Neural cell (in vitro differentiated cells): ENCODE results near the gene ALDH8A1. TPM values are rescaled to one million over a fixed set of nuclear protein-coding genes. Genes with fewer than 3 reads are reported as not detected.

ENCODE experiments used
- H2AFZ ChIP-seq: fragments of 200-600, 300-800 bp; sonication (generic), shearing (Covaris generic); 2 replicates; pipeline ENCODE4 v1.6.0; 2014; ENCODE audit warnings: low read depth, mild to moderate bottlenecking, antibody characterized with exemption, low read length, moderate library complexity
- H3F3A ChIP-seq: fragments of 200-600 bp; shearing (Covaris generic); 2 replicates; pipeline ENCODE4 v1.6.1; 2016; ENCODE audit warnings: mild to moderate bottlenecking, moderate library complexity, mixed read lengths, antibody characterized with exemption, low read length; ENCODE audit not compliant: insufficient read depth, poor library complexity, severe bottlenecking
- H3K27ac ChIP-seq: fragments of 200-600, 300-800 bp; sonication (generic), shearing (Covaris generic); 2 replicates; pipeline ENCODE4 v1.5.1; 2014; ENCODE audit warnings: mild to moderate bottlenecking, low read length, moderate library complexity
- H3K27me3 ChIP-seq: fragments of 300-800, 200-600 bp; sonication (generic), shearing (Covaris generic); 2 replicates; pipeline ENCODE4 v1.6.0; 2014; ENCODE audit warnings: mild to moderate bottlenecking, low read depth, low read length, moderate library complexity; ENCODE audit not compliant: insufficient read depth
- H3K36me3 ChIP-seq: fragments of 300-800, 200-600 bp; sonication (generic), shearing (Covaris generic); 2 replicates; pipeline ENCODE4 v1.5.1; 2014; ENCODE audit warnings: mild to moderate bottlenecking, antibody characterized with exemption, low read length, moderate library complexity; ENCODE audit not compliant: insufficient read depth
- H3K4me2 ChIP-seq: fragments of 300-800, 200-600 bp; sonication (generic), shearing (Covaris generic); 2 replicates; pipeline ENCODE4 v1.6.0; 2014; ENCODE audit warnings: mild to moderate bottlenecking, low read length
- H3K4me3 ChIP-seq: fragments of 300-800, 200-600 bp; sonication (generic), shearing (Covaris generic); 2 replicates; pipeline ENCODE4 v1.5.1; 2014; ENCODE audit warnings: mild to moderate bottlenecking, low read length, moderate library complexity
- H3K79me2 ChIP-seq: fragments of 200-600 bp; shearing (Covaris generic); replicated peaks from 2 replicates; pipeline ENCODE4 v1.6.0; 2014; ENCODE audit warnings: mild to moderate bottlenecking, low read length, moderate library complexity; ENCODE audit not compliant: insufficient read depth
- H3K9ac ChIP-seq: fragments of 300-800, 200-600 bp; sonication (generic), shearing (Covaris generic); 2 replicates; pipeline ENCODE4 v1.6.1; 2016; ENCODE audit warnings: mild to moderate bottlenecking, low read length, mixed read lengths
- H3K9me2 ChIP-seq: fragments of 200-600 bp; shearing (Covaris generic); 2 replicates; pipeline ENCODE4 v1.6.1; 2016; ENCODE audit warnings: mild to moderate bottlenecking, low read length, mixed read lengths; ENCODE audit not compliant: insufficient read depth
- H3K9me3 ChIP-seq: fragments of 200-600, 300-800 bp; sonication (generic), shearing (Covaris generic); 2 replicates; pipeline ENCODE4 v1.6.1; 2016; ENCODE audit warnings: mild to moderate bottlenecking, mixed run types, low read length, moderate library complexity, mixed read lengths
- H4K20me1 ChIP-seq: fragments of 200-600 bp; shearing (Covaris generic); 2 replicates; pipeline ENCODE4 v1.6.1; 2016; ENCODE audit warnings: mild to moderate bottlenecking, mixed run types; ENCODE audit not compliant: insufficient read depth
- EP300 ChIP-seq: fragments of 450-650 bp; conservative IDR thresholded peaks from 2 replicates; pipeline ENCODE4 v1.6.1; 2014; ENCODE audit warnings: antibody characterized with exemption, mild to moderate bottlenecking, moderate library complexity; ENCODE audit not compliant: poor library complexity, severe bottlenecking
- EZH2 ChIP-seq: fragments of 200-600, 300-800 bp; shearing (Covaris generic), sonication (generic); IDR thresholded peaks from 2 replicates; pipeline ENCODE4 v1.6.1; 2014; ENCODE audit warnings: antibody characterized with exemption, low read length, borderline replicate concordance, mild to moderate bottlenecking; ENCODE audit not compliant: insufficient read depth, poor library complexity, severe bottlenecking
- MXI1 ChIP-seq: fragments of 450-650 bp; conservative IDR thresholded peaks from 2 replicates; pipeline ENCODE4 v1.6.1; 2014; ENCODE audit warnings: antibody characterized with exemption, mild to moderate bottlenecking; ENCODE audit not compliant: poor library complexity, severe bottlenecking
- POLR2AphosphoS5 ChIP-seq: IDR thresholded peaks from 2 replicates; pipeline ENCODE4 v1.6.1; 2012
- RAD21 ChIP-seq: fragments of 450-650 bp; conservative IDR thresholded peaks from 2 replicates; pipeline ENCODE4 v1.6.1; 2014; ENCODE audit warnings: antibody characterized with exemption, mild to moderate bottlenecking, moderate library complexity
- SMC3 ChIP-seq: fragments of 450-650 bp; conservative IDR thresholded peaks from 2 replicates; pipeline ENCODE4 v1.6.1; 2014; ENCODE audit warnings: antibody characterized with exemption, mild to moderate bottlenecking, moderate library complexity; ENCODE audit not compliant: poor library complexity
- TAF1 ChIP-seq: IDR thresholded peaks from 2 replicates; pipeline ENCODE4 v1.6.1; 2012; ENCODE audit warnings: low read depth
- polyA plus RNA-seq: library from polyadenylated mRNA; depleted of rRNA; stranded (reverse); fragments of >200 nt; gene quantifications from 2 replicates; pipeline ENCODE4 v1.2.3, GENCODE V29; 2014
- TF ChIP-seq, protein P1 (sequence below): IDR thresholded peaks from 2 replicates; pipeline ENCODE4 v1.6.1; 2012; ENCODE audit warnings: borderline replicate concordance
- TF ChIP-seq, protein P2 (sequence below): fragments of 450-650 bp; IDR thresholded peaks from 2 replicates; pipeline ENCODE4 v1.5.1; 2014; ENCODE audit warnings: antibody characterized with exemption, mild to moderate bottlenecking, moderate library complexity; ENCODE audit not compliant: poor library complexity, severe bottlenecking

Gene ALDH8A1
- polyA plus RNA-seq, 1 donor from 2014 or later = 6.9 TPM

DNA sequence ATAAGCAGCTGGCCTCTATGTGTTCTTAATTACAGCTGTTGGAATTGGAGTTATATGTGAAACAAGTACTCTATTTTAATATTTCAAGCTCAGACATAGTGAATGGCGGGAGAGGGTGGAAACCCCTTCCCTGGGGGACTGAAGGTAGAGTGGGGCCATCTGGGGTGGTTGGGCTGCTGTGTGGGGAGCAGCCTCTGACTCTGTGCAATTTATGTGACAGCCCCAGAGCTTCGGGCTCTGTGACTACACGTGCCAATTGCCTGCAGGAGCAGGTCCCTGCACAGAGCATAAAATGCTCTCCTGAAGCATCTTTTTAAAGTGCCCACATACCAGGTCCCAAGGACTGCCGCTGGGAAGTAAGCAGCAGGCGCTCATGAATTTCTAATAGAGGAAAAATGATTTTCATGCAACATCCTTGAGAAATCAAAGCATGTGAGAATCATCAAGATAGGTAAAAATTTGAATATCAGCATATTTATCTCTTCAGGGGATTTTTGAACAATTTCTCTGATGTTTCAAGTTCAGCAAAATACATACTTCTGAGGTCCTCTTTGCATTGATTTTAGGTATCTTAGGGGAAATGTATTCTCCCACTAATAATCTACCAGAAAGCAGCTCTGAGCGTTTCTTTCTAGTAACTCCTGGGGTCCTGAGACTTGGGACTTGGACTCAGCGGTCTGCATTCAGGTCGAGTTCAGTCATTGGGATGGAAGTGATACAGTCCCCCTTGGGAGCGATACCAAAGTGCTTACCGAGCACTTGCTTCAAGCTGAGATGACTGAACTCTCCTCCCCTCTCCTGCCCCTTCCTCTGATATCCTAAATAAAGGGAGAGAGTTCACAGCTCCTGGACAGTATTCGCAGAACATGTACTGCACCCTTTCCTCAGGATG, 40.0 kb downstream of the ALDH8A1 start:
- no peaks in the 10 kb centered on the region for H3K79me2 ChIP-seq
- TF ChIP-seq, protein P1, sequence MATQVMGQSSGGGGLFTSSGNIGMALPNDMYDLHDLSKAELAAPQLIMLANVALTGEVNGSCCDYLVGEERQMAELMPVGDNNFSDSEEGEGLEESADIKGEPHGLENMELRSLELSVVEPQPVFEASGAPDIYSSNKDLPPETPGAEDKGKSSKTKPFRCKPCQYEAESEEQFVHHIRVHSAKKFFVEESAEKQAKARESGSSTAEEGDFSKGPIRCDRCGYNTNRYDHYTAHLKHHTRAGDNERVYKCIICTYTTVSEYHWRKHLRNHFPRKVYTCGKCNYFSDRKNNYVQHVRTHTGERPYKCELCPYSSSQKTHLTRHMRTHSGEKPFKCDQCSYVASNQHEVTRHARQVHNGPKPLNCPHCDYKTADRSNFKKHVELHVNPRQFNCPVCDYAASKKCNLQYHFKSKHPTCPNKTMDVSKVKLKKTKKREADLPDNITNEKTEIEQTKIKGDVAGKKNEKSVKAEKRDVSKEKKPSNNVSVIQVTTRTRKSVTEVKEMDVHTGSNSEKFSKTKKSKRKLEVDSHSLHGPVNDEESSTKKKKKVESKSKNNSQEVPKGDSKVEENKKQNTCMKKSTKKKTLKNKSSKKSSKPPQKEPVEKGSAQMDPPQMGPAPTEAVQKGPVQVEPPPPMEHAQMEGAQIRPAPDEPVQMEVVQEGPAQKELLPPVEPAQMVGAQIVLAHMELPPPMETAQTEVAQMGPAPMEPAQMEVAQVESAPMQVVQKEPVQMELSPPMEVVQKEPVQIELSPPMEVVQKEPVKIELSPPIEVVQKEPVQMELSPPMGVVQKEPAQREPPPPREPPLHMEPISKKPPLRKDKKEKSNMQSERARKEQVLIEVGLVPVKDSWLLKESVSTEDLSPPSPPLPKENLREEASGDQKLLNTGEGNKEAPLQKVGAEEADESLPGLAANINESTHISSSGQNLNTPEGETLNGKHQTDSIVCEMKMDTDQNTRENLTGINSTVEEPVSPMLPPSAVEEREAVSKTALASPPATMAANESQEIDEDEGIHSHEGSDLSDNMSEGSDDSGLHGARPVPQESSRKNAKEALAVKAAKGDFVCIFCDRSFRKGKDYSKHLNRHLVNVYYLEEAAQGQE = no peak
- TF ChIP-seq RAD21 = no peak
- TF ChIP-seq EZH2 = no peak
- no peak for TF ChIP-seq POLR2AphosphoS5
- TF ChIP-seq MXI1 = no peak
- TF ChIP-seq, protein P2, sequence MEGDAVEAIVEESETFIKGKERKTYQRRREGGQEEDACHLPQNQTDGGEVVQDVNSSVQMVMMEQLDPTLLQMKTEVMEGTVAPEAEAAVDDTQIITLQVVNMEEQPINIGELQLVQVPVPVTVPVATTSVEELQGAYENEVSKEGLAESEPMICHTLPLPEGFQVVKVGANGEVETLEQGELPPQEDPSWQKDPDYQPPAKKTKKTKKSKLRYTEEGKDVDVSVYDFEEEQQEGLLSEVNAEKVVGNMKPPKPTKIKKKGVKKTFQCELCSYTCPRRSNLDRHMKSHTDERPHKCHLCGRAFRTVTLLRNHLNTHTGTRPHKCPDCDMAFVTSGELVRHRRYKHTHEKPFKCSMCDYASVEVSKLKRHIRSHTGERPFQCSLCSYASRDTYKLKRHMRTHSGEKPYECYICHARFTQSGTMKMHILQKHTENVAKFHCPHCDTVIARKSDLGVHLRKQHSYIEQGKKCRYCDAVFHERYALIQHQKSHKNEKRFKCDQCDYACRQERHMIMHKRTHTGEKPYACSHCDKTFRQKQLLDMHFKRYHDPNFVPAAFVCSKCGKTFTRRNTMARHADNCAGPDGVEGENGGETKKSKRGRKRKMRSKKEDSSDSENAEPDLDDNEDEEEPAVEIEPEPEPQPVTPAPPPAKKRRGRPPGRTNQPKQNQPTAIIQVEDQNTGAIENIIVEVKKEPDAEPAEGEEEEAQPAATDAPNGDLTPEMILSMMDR = no peak
- no peak for TF ChIP-seq TAF1
- no peak for TF ChIP-seq EP300
- no peak for TF ChIP-seq SMC3
- H3K36me3 ChIP-seq = no peaks in the 10 kb centered on the region
- H3K27me3 ChIP-seq = no peaks in the 10 kb centered on the region
- H4K20me1 ChIP-seq = no peaks in the 10 kb centered on the region
- H2AFZ ChIP-seq = no peak overlapping the region
- H3K4me2 ChIP-seq = no peak overlapping the region
- no peak overlapping the region for H3K27ac ChIP-seq
- no peaks in the 10 kb centered on the region for H3K9me3 ChIP-seq
- no peaks in the 10 kb centered on the region for H3F3A ChIP-seq
- peak overlapping the region; percentile 37 for H3K4me3 ChIP-seq
- no peaks in the 10 kb centered on the region for H3K9me2 ChIP-seq
- H3K9ac ChIP-seq = no peak overlapping the region

DNA sequence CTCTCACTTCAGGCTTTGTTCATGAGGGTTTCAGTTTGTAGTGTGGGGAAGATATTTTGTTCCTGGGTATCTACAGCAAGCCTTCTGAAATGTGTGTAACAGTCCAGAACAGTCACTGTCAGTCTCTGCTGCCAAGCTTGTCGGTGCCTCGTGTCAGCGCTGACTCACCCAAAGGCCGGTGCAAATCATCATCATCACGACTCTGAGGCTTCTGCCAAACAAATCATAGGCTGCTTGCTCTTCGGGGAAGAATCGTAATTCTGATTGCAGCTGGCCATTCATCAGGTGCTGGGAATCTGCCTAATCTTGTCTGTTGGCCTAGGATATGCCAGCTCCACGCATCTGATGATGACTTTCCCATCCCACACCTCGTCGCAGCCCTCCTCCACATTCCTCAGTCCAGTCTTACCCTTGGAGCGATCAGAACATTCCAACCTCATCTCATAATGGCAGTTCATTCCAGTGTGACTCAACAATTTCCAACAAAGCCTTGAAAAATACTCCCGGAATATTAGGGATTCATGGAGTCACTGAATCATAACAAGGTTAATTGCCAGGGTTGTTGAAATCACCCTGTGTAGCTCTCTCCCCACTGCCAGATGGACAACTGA, 40.9 kb downstream of the ALDH8A1 start:
- H2AFZ ChIP-seq = no peak overlapping the region
- H3K9me3 ChIP-seq = no peaks in the 10 kb centered on the region
- no peak overlapping the region for H3K4me3 ChIP-seq
- no peak overlapping the region for H3K4me2 ChIP-seq
- H3K9me2 ChIP-seq = no peaks in the 10 kb centered on the region
- no peak overlapping the region for H3K27ac ChIP-seq
- H4K20me1 ChIP-seq = no peaks in the 10 kb centered on the region
- H3F3A ChIP-seq = no peaks in the 10 kb centered on the region
- no peaks in the 10 kb centered on the region for H3K27me3 ChIP-seq
- no peaks in the 10 kb centered on the region for H3K79me2 ChIP-seq
- H3K36me3 ChIP-seq = no peaks in the 10 kb centered on the region
- H3K9ac ChIP-seq = no peak overlapping the region
- TF ChIP-seq MXI1 = no peak
- TF ChIP-seq, protein P1 = no peak
- no peak for TF ChIP-seq EZH2
- no peak for TF ChIP-seq SMC3
- TF ChIP-seq TAF1 = no peak
- no peak for TF ChIP-seq EP300
- TF ChIP-seq, protein P2 = no peak
- TF ChIP-seq RAD21 = no peak
- no peak for TF ChIP-seq POLR2AphosphoS5
